B cell (primary cell): Measurements from ENCODE around the gene MRPS34. TPM values are rescaled to one million over a fixed set of nuclear protein-coding genes. Genes with fewer than 3 reads are reported as not detected.

ENCODE experiments used
- ATAC-seq: fragments of 200-7000 bp; cut with Tn5 transposase; one replicate; pipeline ENCODE4 v1.10.0; 2021; ENCODE audit warnings: low read depth, mild to moderate bottlenecking, moderate number of reproducible peaks, moderate library complexity
- CTCF ChIA-PET: fragments of 350-600 bp; sonication (Branson Sonifier 250); formaldehyde crosslinking; loops from one replicate; lab custom pipeline; 2021; ENCODE audit warnings: antibody characterized with exemption, inconsistent platforms; lab: Charles Lee
- POLR2A ChIA-PET: fragments of 350-600 bp; sonication (Branson Sonifier 250); formaldehyde crosslinking; loops from one replicate; lab custom pipeline; 2021; ENCODE audit warnings: antibody characterized with exemption; lab: Charles Lee
- DNase-seq: peaks from one replicate; pipeline ENCODE4 v3.0.0; 2013
- H2AFZ ChIP-seq: 2 replicates; pipeline ENCODE4 v1.6.1; 2012; ENCODE audit warnings: mild to moderate bottlenecking, low read depth, low read length; ENCODE audit not compliant: insufficient read depth, poor library complexity, severe bottlenecking
- H3K27ac ChIP-seq, 2 donors: 1 replicate in 1 of 2; 2 replicates in 1 of 2; pipeline ENCODE4 v1.5.1; 2012 to 2013; ENCODE audit warnings: low read length in 2 of 2, mild to moderate bottlenecking in 2 of 2, moderate library complexity in 1 of 2
- H3K27me3 ChIP-seq, 4 experiments: fragments of 200-600 bp in 1 of 4; sonication (generic) in 1 of 4; replicated peaks in 1 of 4; 1 replicate in 2 of 4; 2 replicates in 2 of 4; pipeline versions ENCODE4 v1.6.1 to v1.7.0; 2013 to 2016; ENCODE audit warnings: low read length in 3 of 4, mild to moderate bottlenecking in 2 of 4, mixed read lengths in 1 of 4, moderate library complexity in 1 of 4; ENCODE audit not compliant: insufficient read depth in 4 of 4, control insufficient read depth in 3 of 4; ENCODE audit errors: control extremely low read depth in 1 of 4
- H3K36me3 ChIP-seq, 2 experiments: replicated peaks in 1 of 2; 1 replicate in 1 of 2; 2 replicates in 1 of 2; pipeline versions ENCODE4 v1.6.1 to v1.7.1; 2013; ENCODE audit warnings: low read length in 1 of 2; ENCODE audit not compliant: insufficient read depth in 2 of 2, control insufficient read depth in 1 of 2; ENCODE audit errors: control extremely low read depth in 1 of 2, extremely low read depth in 1 of 2
- H3K4me1 ChIP-seq, 2 donors: fragments of 200-600 bp in 1 of 2; sonication (generic) in 1 of 2; 1 replicate in 1 of 2; 2 replicates in 1 of 2; pipeline versions ENCODE4 v1.5.1 to v1.6.1; 2013 to 2017; ENCODE audit warnings: low read length in 2 of 2; ENCODE audit not compliant: control insufficient read depth in 2 of 2, insufficient read depth in 2 of 2
- H3K4me2 ChIP-seq: replicated peaks from 2 replicates; pipeline ENCODE3; 2012; ENCODE audit warnings: mild to moderate bottlenecking, low read depth, low read length; ENCODE audit not compliant: poor library complexity, severe bottlenecking
- H3K4me3 ChIP-seq, 5 experiments: fragments of 200-600 bp in 1 of 5; sonication (generic) in 1 of 5; 1 replicate in 3 of 5; 2 replicates in 2 of 5; pipeline versions ENCODE4 v1.5.1 to v1.7.0; 2011 to 2016; ENCODE audit warnings: low read length in 4 of 5, mild to moderate bottlenecking in 4 of 5, low read depth in 2 of 5, control low read depth in 1 of 5, moderate library complexity in 1 of 5; ENCODE audit not compliant: insufficient read depth in 1 of 5; ENCODE audit errors: control extremely low read depth in 1 of 5, extremely low read depth in 1 of 5
- H3K79me2 ChIP-seq: fragments of 200-600 bp; sonication (generic); one replicate; pipeline ENCODE4 v1.6.0; 2016; ENCODE audit warnings: low read length; ENCODE audit not compliant: control insufficient read depth, insufficient read depth
- H3K9ac ChIP-seq: fragments of 200-600 bp; sonication (generic); 2 replicates; pipeline ENCODE4 v1.6.1; 2017; ENCODE audit warnings: mild to moderate bottlenecking, low read length, moderate library complexity
- H3K9me3 ChIP-seq, 3 donors: one replicate each; pipeline versions ENCODE4 v1.6.1 to v1.7.1; 2013; ENCODE audit warnings: low read length in 2 of 3; ENCODE audit not compliant: control insufficient read depth in 2 of 3, insufficient read depth in 1 of 3; ENCODE audit errors: control extremely low read depth in 1 of 3
- H4K20me1 ChIP-seq: 2 replicates; pipeline ENCODE4 v1.6.0; 2012; ENCODE audit warnings: mild to moderate bottlenecking, low read length; ENCODE audit not compliant: insufficient read depth, control insufficient read depth, poor library complexity, severe bottlenecking
- H3K27ac Mint-ChIP-seq: one replicate; pipeline ENCODE4 v1.8.0; 2021; ENCODE audit warnings: mixed read lengths
- H3K27me3 Mint-ChIP-seq: one replicate; pipeline ENCODE4 v1.8.0; 2021; ENCODE audit warnings: mixed read lengths
- H3K4me1 Mint-ChIP-seq: one replicate; pipeline ENCODE4 v1.8.0; 2021; ENCODE audit warnings: mixed read lengths
- H3K4me3 Mint-ChIP-seq: one replicate; pipeline ENCODE4 v1.8.0; 2021; ENCODE audit warnings: mixed read lengths
- H3K9me3 Mint-ChIP-seq: one replicate; pipeline ENCODE4 v1.8.0; 2022; ENCODE audit warnings: mixed read lengths; ENCODE audit not compliant: insufficient read depth
- CTCF ChIP-seq: fragments of 200-600 bp; IDR thresholded peaks from one replicate; pipeline ENCODE4 v1.8.0; 2022; ENCODE audit warnings: antibody characterized with exemption, mild to moderate bottlenecking
- EZH2 ChIP-seq: IDR thresholded peaks from 2 replicates; pipeline ENCODE4 v1.6.1; 2012; ENCODE audit warnings: borderline replicate concordance, low read depth, mild to moderate bottlenecking, moderate library complexity, low read length; ENCODE audit not compliant: insufficient read depth, poor library complexity, severe bottlenecking
- WGBS: methylation state at CpG from one replicate; pipeline ENCODE4 v1.1.5; 2013; ENCODE audit warnings: missing lambda C conversion rate; ENCODE audit not compliant: insufficient coverage; 5-methylcytosine and 5-hydroxymethylcytosine counted together
- intact Hi-C: fragments of 100-400 bp; cut with micrococcal nuclease; formaldehyde crosslinking; loops from one replicate; pipeline ENCODE4 v1.10.0; 2022
- polyA plus RNA-seq: library from polyadenylated mRNA; depleted of rRNA; stranded (reverse); fragments of >200 nt; gene quantifications from 2 replicates; pipeline ENCODE4 v1.2.3, GENCODE V29; 2012
- total RNA-seq, 2 donors: library from RNA; stranded (reverse); fragments of 120-200 nt in 1 of 2; gene quantifications; 1 replicate in 1 of 2; 2 replicates in 1 of 2; pipeline versions ENCODE4 v1.2.3 to v1.2.4, GENCODE V29; 2013 to 2022

MRPS34 gene
- total and polyA plus RNA-seq, 2 donors (not counting 1 experiment from before 2014, with no cell fraction given): 44.6 to 55.2 TPM

GRCh38 chr16:1757714-1758461, 15.0 kb downstream of the MRPS34 start:
- Histone ChIP-seq H3K36me3 (peaks cover 0 to 51% of the 10 kb centered on the region in 2 experiments), H2AFZ (no peak overlapping the region), H3K4me3 (no peak overlapping the region), H3K79me2 (no peaks in the 10 kb centered on the region), H3K9me3 (no peaks in the 10 kb centered on the region), H4K20me1 (peaks cover 4% of the 10 kb centered on the region), H3K27me3 (no peaks in the 10 kb centered on the region), H3K4me1 (no peaks in the 10 kb centered on the region), H3K4me2 (no peak overlapping the region), H3K27ac (no peak overlapping the region), H3K9ac (no peak overlapping the region)
- CTCF ChIA-PET: no interaction called here
- no peaks in the 10 kb centered on the region for H3K4me1 Mint-ChIP-seq
- WGBS: 96% methylated on average over 30 of the region's 37 CpGs
- intact Hi-C loops: no loop called here
- ATAC-seq (no peak), DNase-seq (no peak)
- H3K4me3 Mint-ChIP-seq: no peak overlapping the region
- no peaks in the 10 kb centered on the region for H3K27me3 Mint-ChIP-seq
- no peak overlapping the region for H3K27ac Mint-ChIP-seq
- TF ChIP-seq CTCF (no peak), EZH2 (no peak)
- POLR2A ChIA-PET: no interaction called here
- no peaks in the 10 kb centered on the region for H3K9me3 Mint-ChIP-seq

DNA sequence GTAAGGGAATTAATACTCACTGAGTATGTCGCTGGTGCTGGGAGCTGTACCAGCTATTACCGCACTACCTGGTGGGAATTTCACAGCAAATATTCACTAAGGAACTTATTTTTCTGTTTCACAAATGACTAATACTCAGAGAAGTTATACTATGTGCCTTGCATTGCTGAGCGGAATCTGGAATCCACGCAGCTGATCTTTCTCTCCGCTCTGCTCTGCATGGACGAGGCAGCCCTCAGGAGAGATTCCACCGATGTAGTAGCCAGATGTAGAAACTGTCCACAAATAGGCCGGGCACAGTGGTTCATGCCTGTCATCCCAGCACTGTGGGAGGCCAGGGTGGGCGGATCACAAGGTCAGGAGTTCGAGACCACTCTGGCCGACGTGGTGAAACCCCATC, 18.7 kb downstream of the MRPS34 start:
- WGBS: 95% methylated on average over 9 of the region's 12 CpGs
- TF ChIP-seq CTCF (no peak), EZH2 (no peak)
- no peaks in the 10 kb centered on the region for H3K9me3 ChIP-seq
- peaks cover 4% of the 10 kb centered on the region for H3K79me2 ChIP-seq
- CTCF ChIA-PET: no interaction called here
- Mint-ChIP-seq H3K4me1 (no peaks in the 10 kb centered on the region), H3K27ac (no peak overlapping the region), H3K4me3 (no peak overlapping the region), H3K27me3 (no peaks in the 10 kb centered on the region), H3K9me3 (no peaks in the 10 kb centered on the region)
- POLR2A ChIA-PET: no interaction called here
- peaks cover 0 to 43% of the 10 kb centered on the region in 2 experiments for H3K36me3 ChIP-seq
- DNase-seq (no peak), ATAC-seq (no peak)
- no peaks in the 10 kb centered on the region for H3K27me3 ChIP-seq
- peaks cover 10% of the 10 kb centered on the region for H4K20me1 ChIP-seq
- H3K4me2 ChIP-seq: no peak overlapping the region
- H3K27ac ChIP-seq: no peak overlapping the region
- no peak overlapping the region for H2AFZ ChIP-seq
- intact Hi-C loops: no loop called here
- no peaks in the 10 kb centered on the region for H3K4me1 ChIP-seq
- no peak overlapping the region for H3K4me3 ChIP-seq
- H3K9ac ChIP-seq: no peak overlapping the region
